ENCODE data around the gene VPS13A.
"Not testable (repeated sequence)": the region's sequence is repeated elsewhere in the genome, so short reads cannot be mapped to it uniquely, and the experiment has no call there.

The VPS13A gene

GRCh38 chr9:77304543-77304942 lies 127.2 kb downstream of the VPS13A start:
- DNase-seq (ENCODE audit: low read depth, low spot score), result no peak

- no peak for DNase-seq (ENCODE audit: low read depth, low spot score)
Observed at GRCh38 chr9:77305622-77306400, 128.5 kb downstream of the VPS13A start.

DNA sequence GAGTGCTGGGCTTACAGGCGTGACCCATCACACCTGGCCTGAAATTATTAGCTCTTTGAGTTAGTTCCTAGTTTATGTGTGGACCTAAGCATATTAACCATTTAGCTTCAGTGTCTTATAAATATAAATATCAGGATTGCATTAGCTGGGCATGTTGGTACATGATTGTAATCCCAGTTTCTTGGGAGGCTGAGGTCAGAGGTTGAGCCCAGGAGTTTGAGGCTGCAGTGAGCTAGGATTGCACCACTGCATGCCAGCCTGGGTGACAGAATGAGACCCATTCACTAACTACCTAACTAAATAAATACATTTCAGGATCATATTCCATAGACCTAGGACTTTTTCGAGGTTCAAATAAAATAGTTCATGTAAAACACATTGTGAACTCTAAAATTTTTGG lies 129.8 kb downstream of the VPS13A start:
- no peak for DNase-seq (ENCODE audit: low read depth, low spot score)

DNA sequence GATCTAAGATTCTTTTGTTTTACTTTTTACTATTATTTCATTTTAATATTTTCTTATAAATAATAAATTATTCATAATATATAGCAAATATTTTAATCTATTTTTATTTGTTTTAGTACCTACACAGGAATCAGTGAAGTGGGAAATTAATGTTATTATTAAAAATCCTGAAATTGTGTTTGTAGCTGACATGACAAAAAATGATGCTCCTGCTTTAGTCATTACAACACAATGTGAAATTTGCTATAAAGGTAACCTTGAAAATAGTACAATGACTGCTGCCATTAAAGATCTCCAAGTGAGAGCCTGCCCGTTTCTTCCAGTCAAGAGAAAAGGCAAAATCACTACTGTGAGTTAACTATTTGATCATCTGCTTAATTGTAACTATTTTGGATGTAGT lies 138.7 kb downstream of the VPS13A start:
- no peak for DNase-seq (ENCODE audit: low read depth, low spot score)

DNA sequence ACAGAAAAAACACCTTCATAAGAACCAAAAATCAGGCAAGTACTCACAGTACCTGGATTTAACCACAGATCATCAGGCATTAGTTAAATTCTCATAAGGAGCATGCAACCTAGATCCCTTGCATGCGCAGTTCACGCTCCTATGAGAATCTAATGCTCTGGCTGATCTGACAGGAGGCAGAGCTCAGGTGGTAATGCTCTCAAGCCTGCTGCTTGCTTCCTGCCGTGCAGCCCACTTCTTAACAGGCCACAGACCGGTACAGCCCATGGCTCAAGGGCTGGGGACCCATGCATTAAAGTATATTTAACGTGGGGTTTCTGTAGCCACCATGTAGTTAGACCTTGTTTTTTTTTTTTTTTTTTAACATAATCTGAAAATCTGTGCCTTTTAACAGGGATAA lies 147.7 kb downstream of the VPS13A start:
- DNase-seq (ENCODE audit: low read depth, low spot score), result no peak

- DNase-seq (ENCODE audit: low read depth, low spot score), result no peak
Observed at GRCh38 chr9:77328102-77328501, 150.8 kb downstream of the VPS13A start.

DNA sequence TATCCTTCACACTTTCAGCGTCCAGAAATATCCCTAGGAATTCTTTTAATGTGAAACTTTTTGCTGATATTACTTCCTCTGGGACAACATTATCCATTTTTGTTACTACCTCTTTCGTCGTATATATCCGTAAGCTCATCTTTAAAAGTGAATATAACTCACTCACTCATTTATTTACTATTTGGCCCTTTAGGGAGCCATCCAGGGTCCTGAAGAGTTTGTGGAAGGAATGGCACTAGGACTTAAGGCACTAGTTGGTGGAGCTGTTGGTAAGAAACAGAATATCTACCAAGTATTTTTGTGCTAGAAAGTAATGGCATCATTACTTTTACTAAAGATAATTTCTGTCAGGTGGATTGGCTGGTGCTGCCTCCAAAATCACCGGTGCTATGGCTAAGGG lies 192.7 kb downstream of the VPS13A start:
- no peak for DNase-seq (ENCODE audit: low read depth, low spot score)

- no peak for DNase-seq (ENCODE audit: low read depth, low spot score)
Observed at GRCh38 chr9:77374266-77374665, 196.9 kb downstream of the VPS13A start.

GRCh38 chr9:77375956-77376532 lies 198.7 kb downstream of the VPS13A start:
- DNase-seq (ENCODE audit: low read depth, low spot score), result no peak

GRCh38 chr9:77384406-77384805 lies 207.1 kb downstream of the VPS13A start:
- no peak for DNase-seq (ENCODE audit: low read depth, low spot score)

DNA sequence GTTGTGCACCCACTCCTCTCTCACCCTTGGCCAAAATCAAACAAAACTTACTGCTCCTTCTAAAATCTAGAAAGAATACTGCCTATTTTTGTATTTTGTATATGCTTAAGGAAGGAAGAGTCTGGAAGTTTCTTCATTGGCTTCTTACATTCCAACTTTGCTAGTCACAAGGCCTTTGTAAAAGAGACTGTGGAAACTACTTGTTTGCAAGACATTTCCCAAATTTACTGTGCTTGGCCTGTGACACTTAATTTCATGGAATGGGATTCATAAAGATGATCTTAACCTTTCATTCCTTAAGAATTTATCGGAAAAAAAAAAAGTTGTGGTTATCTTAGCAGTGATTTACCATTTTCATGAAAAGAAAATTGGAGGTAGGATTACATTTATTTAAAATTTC lies 208.9 kb downstream of the VPS13A start:
- no peak for DNase-seq (ENCODE audit: low read depth, low spot score)

- no peak for DNase-seq (ENCODE audit: low read depth, low spot score)
Observed at GRCh38 chr9:77391834-77392233, 214.5 kb downstream of the VPS13A start.

DNA sequence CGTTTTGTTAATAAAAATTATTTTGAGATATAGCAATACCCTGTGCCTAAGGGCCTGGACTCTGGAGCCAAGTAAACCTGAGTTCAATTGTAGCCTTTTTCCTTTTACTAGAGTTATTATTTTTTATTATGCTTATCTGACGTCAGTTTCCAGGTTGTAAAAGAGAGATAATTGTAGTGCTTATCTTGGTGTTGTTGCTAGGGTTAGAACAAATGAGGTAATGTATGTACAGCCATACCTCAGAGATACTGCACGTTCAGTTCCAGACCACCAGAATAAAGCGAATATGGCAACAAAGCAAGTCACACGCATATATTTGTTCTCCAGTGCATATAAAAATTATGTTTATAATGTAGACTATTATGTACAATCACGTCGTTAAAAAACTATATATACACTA lies 215.0 kb downstream of the VPS13A start:
- DNase-seq (ENCODE audit: low read depth, low spot score), result no peak

GRCh38 chr9:77398581-77398980 lies 221.2 kb downstream of the VPS13A start:
- DNase-seq (ENCODE audit: low read depth, low spot score), result not testable (repeated sequence)

- DNase-seq (ENCODE audit: low read depth, low spot score), result no peak
Observed at GRCh38 chr9:77399964-77400363, 222.6 kb downstream of the VPS13A start.

GRCh38 chr9:77402286-77402685 lies 225.0 kb downstream of the VPS13A start:
- DNase-seq (ENCODE audit: low read depth, low spot score), result no peak

GRCh38 chr9:77403239-77403638 lies 225.9 kb downstream of the VPS13A start:
- DNase-seq (ENCODE audit: low read depth, low spot score), result no peak

DNA sequence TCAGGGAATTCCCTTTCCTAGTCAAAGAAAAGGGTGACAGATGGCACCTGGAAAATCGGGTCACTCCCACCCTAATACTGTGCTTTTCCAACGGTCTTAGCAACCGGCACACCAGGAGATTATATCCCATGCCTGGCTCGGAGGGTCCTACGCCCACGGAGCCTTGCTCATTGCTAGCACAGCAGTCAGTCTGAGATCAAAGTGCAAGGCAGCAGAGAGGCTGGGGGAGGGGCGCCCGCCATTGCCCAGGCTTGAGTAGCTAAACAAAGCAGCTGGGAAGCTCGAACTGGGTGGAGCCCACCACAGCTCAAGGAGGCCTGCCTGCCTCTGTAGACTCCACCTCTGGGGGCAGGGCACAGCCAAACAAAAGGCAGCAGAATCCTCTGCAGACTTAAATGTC lies 231.2 kb downstream of the VPS13A start:
- DNase-seq (ENCODE audit: low read depth, low spot score), result not testable (repeated sequence)

- peak; percentile 41 for DNase-seq (ENCODE audit: low read depth, low spot score)
Observed at GRCh38 chr9:77417566-77417965, 240.2 kb downstream of the VPS13A start.

DNA sequence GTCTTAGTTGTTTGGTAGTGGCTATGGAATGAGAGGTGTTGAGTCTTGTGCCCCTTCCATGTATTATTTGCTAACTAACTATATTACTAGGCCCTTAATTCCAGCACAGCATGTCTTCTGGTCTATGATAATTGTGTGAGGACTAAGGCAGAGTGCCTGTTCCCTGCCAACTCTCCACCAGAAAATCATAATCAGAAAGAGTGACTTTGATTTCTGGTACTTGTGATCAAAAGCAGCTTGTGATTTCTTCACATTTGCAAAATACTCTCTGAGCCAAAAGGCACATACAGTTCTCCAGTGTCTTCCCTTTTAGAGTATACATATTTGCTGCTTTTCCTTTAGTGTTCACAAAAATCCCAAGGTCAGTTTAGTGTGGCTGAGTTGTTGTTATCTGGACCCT lies 240.9 kb downstream of the VPS13A start:
- no peak for DNase-seq (ENCODE audit: low read depth, low spot score)

DNA sequence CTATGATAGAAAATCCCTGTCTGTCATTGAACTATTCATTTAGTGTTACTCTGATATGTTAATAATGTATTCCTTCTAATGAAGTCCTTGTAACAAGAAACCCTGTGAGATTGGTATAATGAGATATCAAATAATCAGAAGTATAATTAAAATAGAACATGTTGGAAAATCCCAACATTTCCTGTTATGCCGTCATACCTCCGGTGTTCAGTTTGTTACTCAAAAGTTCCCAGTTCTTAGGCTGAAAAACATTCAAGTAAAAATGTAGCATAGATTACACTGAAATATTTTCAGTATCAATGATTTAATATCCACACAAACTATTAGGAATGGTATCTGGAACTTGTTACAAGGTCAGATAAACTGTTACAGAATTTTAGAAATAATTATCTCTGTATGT lies 243.3 kb downstream of the VPS13A start:
- DNase-seq (ENCODE audit: low read depth, low spot score), result no peak

- no peak for DNase-seq (ENCODE audit: low read depth, low spot score)
Observed at GRCh38 chr9:77421506-77422265, 244.4 kb downstream of the VPS13A start.

- DNase-seq (ENCODE audit: low read depth, low spot score), result no peak
Observed at GRCh38 chr9:77422969-77423368, 245.6 kb downstream of the VPS13A start.
